ENCODE measurements around the gene RNF26.

Gene RNF26

DNA sequence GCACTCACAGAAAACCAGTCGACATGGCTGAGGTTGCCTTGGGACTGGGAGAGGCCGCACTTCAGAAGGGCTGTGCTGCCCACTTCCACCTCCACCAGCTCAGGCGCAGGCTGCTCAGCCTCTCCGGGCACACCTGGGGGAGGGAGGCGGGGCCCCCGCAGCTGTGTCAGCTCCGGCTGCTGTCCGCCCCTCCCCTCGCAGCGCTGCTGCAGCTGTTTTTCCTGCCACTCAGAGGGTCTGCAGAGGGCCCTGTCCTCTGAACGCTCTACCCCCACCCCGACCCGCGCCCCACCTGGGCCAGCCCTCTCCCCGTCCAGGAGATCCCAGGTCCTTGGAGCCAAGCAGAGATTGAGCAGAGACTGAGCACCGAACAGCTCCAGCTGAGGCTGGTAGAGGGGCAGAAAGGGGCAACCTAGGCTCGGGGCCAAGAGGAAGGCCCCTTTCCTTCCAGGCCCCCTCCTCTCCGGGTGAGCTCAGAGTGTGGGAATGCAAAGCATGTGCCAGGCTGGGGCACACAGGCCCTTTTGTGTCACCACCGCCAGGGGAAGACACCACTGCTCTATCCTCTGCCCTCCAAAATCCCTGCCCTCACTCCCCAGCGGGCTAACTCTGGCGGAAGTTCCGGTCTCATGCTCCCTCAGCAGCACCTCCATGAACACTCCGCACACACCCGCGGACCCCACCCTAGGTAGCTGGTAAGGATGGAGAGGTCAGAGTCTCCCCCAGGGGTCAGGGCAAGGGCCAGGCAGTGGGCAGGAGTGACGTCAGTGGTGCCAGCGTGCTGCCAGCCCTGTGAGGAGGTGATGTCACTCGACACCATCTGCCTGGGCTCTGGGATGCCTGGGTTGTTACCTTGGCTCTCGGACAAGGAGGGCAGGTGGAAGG, 19.0 kb upstream of the RNF26 start:
- no peak for DNase-seq (ENCODE audit: low read depth in 4 of 4, low spot score in 1 of 4)

GRCh38 chr11:119316016-119316728, 18.2 kb upstream of the RNF26 start:
- no peak for DNase-seq (ENCODE audit: low read depth in 4 of 4, low spot score in 1 of 4)

DNA sequence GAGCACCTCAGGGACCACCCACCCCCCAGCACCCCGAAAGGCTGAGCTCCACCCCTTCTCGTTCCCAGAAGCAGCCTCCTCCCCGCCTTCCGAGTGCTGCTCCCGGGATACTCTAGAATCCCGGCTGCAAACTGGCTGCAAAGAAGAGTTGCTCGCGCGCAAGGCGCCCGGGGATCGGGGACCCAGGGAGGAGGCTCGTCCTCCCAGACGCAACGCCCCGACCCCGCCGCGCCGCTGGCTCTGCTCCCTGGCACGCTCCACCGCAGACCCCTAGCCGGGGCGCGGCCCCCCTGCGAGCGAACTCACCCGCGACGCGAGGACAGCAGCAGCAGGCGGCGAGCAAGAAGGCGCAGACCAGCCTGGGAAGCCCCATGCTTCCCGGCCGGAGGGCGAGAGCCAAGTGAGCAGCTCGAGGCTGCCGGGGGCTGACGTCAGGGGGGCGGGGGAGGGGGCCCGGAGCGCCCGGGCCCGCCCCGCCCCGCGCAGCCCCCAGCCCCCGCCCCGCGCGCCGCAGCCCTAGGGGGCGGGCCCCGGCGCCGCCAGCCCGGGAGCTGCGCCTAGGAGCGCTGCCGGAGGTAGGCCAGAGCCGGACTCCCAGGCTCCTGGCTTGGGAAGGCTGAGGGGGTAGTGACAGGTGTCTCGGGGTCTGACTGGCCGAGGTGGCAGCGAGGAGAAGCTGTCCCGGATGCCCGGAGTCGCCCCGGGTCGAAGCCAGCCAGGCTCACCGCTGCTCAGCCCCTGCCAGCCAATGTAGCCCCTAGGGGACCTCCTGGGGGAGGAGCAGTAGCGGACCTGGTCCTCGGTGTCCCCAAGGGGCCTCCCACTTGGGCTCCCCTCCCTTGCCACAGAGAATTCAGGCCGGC, 17.4 kb upstream of the RNF26 start, which contains the start of gene MCAM:
Gene MCAM, minus strand, starts transcription at position 402 of the 863 bp plus-strand sequence. Its CDS starts 29 bp downstream, at position 373.
- DNase-seq (ENCODE audit: low read depth in 4 of 4, low spot score in 1 of 4), result no peak

GRCh38 chr11:119317592-119318239, 16.6 kb upstream of the RNF26 start:
- no peak for DNase-seq (ENCODE audit: low read depth in 4 of 4, low spot score in 1 of 4)

DNA sequence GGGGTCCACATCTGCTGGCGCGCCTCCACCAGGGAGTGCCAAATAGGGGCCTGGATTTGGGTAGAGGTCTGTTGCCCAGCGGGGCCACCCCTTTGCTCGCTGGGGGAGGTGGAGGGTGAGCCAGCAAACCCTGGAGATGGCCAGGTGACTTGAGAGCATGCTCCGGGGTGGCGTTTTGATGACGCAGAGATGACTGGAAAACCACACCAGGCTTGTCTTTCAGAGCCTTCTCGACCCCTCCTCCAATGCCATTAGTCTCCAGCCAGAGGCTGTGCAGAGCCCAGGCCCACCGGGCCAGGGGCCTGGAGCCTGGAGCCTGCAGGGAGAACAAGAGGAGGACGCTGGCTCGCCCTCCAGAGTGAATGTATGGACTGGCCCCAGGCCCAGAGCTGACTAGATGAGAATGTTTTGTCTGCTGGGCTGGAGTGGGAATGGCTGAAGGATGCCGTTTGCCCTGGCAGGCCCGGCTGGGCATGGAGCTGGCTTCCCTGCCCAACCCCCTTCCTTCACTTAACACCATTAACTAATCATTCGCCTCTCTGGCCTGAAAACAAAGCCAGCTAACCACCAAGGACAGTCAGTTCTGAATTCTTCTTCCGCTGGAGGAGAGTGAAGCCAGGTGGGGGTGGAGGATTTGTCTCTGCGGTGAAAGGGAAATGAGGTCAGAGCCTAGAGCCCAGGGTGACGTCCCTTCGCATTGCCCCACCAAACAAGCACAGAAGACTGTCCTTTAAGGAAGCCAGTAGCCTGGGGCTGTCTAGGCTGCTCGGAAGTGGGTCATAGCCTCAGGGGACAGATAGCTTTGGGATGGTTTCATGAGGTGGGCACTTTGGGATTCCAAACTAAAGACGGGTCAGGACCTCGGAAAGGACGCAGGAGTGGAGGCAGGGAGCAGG, 15.8 kb upstream of the RNF26 start:
- DNase-seq (ENCODE audit: low read depth in 4 of 4, low spot score in 1 of 4), result no peak

DNA sequence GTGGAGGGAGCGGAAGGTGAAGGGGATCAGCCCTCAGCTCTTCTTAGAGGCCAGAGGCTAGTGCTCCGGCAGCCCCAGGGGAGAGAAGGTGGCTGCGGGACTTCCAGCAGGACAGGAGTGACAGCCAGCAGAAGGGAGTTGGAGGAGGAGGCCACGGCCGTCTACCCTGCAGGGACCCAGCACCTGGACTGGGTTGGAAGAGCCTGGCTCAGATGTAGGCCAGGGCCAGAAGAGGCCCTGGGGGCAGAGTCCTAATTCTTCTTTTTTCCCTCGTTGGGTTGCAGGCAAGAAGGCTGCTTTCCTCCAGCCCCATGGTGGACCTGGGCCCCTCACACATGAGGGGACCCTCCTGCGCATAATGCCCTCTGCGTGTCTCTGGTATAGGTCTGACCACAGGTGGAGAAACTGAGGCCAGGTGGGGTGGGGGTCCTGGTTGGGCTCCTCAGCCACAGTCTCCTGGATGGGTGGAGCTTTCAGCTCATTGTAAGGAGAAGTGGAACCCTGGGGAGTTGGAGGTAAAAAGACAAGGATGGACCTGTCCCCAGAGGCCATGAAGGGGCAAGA, 15.1 kb upstream of the RNF26 start:
- no peak for DNase-seq (ENCODE audit: low read depth in 4 of 4, low spot score in 1 of 4)

GRCh38 chr11:119319700-119320239, 14.6 kb upstream of the RNF26 start:
- DNase-seq (ENCODE audit: low read depth in 4 of 4, low spot score in 1 of 4), result no peak

- no peak for DNase-seq (ENCODE audit: low read depth in 4 of 4, low spot score in 1 of 4)
These were observed 14.0 kb upstream of the RNF26 start for GRCh38 chr11:119320240-119320775.

DNA sequence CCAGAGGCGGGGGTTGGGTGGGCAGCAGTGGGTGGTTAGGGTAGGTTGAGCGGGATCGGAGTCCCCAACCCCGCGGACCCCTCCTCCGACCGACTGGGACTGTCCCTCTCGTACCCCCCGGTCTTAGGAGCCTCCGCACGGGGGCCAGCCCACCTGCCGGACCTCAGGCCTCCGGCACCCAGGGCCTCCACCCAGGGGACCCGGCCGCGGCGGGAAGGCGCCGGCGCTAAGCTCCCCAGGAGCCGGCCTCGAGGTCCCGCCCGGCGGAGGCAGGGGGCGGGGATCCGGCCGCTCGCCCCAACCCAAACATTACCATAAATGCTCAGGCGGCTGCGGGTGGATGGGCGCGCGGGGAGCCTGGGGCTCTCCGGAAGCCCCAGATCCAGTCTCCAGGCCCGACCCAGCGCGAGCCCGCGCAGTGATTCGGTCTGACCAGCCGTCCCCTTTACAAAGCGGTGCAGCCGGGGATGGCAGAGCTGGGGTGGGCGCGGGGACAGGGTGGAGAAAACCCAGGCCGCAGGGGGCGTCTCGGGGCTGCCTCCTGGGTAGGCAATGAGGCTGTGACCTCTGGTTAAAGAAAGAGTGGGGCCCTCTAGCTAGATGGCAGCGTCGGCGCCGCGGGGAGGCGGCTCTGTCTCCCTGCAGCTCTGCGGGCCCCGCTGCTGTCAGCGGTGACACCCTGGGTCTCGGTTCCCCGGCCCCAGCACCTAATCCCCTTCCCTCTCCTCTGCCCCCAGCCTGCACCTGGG, 13.4 kb upstream of the RNF26 start:
- DNase-seq (ENCODE audit: low read depth in 4 of 4, low spot score in 1 of 4), result peak in 1 of 4 experiments; percentile 53

GRCh38 chr11:119322360-119322739, 12.0 kb upstream of the RNF26 start:
- no peak for DNase-seq (ENCODE audit: low read depth in 4 of 4, low spot score in 1 of 4)

DNA sequence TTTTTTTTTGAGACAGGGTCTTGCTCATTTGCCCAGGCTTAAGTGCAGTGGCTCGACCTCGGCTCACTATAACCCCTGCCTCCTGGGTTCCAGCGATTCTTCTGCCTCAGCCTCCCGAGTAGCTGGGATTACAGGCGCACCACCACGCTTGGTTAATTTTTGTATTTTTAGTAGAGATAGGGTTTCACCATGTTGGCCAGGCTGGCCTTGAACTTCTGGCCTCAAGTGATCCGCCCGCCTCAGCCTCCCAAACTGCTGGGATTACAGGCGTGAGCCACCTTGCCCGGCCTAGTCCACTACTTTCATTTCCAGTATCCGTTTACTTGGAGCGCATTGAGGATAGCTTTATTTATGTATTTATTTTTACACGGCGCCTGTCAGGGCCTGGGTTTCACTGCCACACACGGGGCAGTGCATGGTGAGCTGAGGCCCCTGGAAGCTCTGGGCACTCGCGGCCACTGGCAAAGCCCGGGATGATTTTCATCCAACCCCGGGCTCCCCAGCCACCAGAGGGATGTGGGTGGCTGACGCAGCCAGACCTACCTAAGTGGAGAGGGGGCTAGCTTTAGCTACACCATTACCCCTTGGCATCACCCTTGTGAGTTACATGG, 11.3 kb upstream of the RNF26 start:
- DNase-seq (ENCODE audit: low read depth in 4 of 4, low spot score in 1 of 4), result no peak

DNA sequence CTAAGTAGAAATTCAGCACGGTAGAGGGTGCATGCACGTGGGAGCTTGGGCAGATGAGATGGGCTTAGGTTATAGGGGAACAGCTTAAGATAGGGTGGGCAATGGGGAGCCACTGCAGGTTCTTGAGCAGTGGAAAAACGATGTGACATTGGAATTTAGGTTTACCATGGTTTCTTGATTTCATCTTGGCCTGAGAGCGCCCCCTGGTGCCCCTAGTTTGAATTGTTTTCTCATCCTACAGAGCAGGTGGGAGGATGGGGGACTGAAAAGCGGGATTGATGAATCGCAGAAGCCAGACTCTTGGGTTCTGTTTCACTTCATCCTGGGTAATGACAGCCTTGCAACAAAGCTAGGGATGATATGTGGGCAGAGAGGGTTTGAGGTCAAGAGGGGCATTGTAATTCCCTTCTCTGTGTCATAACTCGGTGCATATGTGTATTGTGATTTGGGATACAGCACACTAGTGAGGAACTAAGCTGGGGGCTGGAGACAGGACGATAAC, 10.7 kb upstream of the RNF26 start:
- DNase-seq (ENCODE audit: low read depth in 4 of 4, low spot score in 1 of 4), result peak; percentile 65 to 77 (median 74)

DNA sequence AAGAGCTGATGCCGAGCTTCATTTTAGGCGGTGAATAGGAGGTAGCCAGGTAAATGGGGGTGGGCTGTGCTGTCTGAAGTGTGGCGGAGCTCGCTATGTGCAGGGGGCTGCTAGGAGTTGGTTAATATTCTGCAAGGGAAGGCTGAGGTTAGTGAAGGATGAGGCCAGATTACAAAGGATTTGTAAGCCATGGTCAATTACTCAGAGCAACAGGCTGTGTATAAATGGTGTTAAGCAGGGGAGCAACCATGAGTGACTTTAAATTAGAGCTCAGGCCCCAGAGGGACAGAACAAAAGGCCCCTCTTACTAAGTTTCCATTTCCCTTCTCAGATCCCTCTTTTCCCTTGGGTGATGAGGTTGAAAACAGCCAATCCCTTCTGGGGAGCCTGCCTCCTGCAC, 10.1 kb upstream of the RNF26 start:
- no peak for DNase-seq (ENCODE audit: low read depth in 4 of 4, low spot score in 1 of 4)

DNA sequence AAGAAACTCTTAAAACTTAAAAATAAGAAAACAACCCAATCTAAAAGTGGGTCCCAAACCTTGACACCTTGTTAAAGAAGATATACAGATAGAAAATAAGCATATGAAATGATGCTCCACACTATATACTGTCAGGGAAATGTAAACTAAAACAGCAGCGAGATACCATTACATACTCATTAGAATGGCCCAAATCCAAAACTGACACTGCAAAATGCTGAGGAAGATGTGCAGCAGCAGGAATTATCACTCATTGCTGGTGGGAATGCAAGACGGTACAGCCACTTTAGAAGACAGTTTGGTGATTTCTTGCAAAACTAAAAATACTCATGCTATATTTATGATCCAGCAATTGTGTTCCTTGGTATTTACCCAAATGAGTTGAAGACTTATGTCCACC, 5.0 kb upstream of the RNF26 start:
- DNase-seq (ENCODE audit: low read depth in 4 of 4, low spot score in 1 of 4), result no peak

- no peak for DNase-seq (ENCODE audit: low read depth in 4 of 4, low spot score in 1 of 4)
These were observed 4.1 kb upstream of the RNF26 start for GRCh38 chr11:119330237-119330636.

DNA sequence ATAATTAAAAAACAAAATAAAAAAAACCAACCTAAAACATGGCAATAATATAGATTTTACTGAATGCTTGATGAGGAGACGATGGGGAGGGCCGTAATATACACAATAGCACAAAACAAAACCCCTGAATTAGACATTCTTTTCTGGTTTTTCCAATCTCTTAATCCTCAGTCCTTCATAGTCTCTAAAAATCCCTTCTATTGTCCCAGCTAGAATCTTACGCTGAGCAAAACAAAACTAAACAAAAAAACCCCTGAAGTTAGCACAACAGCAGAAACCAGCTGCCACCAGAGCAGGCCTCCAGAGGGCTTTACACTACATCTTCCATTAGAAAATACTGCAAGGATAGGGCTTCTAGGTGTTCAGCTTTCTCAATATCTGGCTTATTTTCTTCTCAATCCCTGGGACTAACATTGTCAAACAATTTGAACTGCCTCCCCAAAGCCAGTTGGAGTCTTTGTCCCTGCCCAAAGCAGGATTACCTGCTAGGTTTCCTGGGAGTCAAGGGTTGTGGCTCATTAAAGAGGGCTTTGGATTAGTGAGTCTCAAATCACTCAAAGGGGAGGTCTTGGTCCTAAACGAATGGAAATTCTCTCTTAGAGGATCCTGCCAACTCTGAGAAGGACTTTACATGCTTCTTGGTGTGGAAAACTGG, 2.1 kb upstream of the RNF26 start:
- DNase-seq (ENCODE audit: low read depth in 4 of 4, low spot score in 1 of 4), result no peak

DNA sequence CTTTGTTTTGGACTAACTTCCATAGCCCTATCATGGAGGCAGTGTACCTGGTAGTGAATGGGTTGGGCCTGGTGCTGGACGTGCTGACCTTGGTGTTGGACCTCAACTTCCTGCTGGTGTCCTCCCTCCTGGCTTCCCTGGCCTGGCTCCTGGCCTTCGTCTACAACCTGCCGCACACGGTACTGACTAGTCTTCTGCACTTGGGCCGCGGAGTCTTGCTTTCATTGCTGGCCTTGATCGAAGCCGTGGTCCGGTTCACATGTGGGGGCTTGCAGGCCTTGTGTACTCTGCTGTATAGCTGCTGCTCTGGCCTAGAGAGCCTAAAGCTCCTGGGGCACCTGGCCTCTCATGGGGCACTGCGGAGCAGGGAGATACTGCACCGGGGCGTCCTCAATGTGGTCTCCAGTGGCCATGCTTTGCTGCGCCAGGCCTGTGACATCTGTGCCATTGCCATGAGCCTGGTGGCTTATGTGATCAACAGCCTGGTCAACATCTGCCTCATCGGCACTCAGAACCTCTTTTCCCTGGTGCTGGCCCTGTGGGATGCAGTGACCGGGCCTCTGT, 846 bp downstream of the RNF26 start:
- DNase-seq (ENCODE audit: low read depth in 4 of 4, low spot score in 1 of 4), result no peak

Measured in stimulated activated CD4-positive, alpha-beta T cell treated with anti-CD3 and anti-CD28 coated beads, Interleukin-1b, Interleukin-23, amount 100 ng/mL, for 24 hours (primary cell).